ENCODE results near the gene DAZ4.
"Not testable (repeated sequence)": the region's sequence is repeated elsewhere in the genome, so short reads cannot be mapped to it uniquely, and the experiment has no call there.

Gene DAZ4, protein sequence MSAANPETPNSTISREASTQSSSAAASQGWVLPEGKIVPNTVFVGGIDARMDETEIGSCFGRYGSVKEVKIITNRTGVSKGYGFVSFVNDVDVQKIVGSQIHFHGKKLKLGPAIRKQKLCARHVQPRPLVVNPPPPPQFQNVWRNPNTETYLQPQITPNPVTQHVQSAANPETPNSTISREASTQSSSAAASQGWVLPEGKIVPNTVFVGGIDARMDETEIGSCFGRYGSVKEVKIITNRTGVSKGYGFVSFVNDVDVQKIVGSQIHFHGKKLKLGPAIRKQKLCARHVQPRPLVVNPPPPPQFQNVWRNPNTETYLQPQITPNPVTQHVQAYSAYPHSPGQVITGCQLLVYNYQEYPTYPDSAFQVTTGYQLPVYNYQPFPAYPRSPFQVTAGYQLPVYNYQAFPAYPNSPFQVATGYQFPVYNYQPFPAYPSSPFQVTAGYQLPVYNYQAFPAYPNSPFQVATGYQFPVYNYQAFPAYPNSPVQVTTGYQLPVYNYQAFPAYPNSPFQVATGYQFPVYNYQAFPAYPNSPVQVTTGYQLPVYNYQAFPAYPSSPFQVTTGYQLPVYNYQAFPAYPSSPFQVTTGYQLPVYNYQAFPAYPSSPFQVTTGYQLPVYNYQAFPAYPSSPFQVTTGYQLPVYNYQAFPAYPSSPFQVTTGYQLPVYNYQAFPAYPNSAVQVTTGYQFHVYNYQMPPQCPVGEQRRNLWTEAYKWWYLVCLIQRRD

GRCh38 chrY:24833619-24834018, at the start of gene DAZ4:
DAZ4 (plus strand) TSS chrY:24833919; CDS start chrY:24834127, 208 bp downstream.
- in situ Hi-C loops (cut with HindIII; ENCODE audit: low pct_ligation_motif_present, low pct_unique_long_range_greater_than_20kb, low sequenced_read_pairs); DNase-seq: not testable (repeated sequence)

DNA sequence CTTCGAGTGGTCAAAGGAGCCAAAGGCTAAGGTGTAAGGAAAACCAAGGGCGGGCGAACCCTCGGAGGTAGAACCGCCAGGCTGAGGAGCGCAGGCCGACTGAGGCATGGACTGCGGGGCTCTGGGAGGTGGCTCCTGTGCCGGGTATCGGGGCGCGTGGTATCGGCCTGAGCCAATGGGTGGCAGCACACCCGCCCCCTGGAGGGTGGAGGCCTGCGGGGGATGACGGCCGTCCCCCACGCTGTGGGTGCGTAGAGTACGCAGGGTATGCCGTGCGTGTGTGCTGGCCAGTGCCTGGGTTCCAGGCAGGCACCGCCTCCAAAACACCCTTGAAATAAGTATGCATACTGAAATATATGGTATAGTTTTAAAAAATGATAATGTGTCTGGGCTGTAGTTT, 20.4 kb upstream of the DAZ4 start, which contains the start of gene DAZ3:
Gene DAZ3, minus strand, starts transcription at position 101 of the 400 bp plus-strand sequence. CDS start 208 bp downstream, outside the sequence.
- in situ Hi-C loops (cut with HindIII; ENCODE audit: low pct_ligation_motif_present, low pct_unique_long_range_greater_than_20kb, low sequenced_read_pairs); DNase-seq: not testable (repeated sequence)

GRCh38 chrY:24821836-24822235, 11.9 kb upstream of the DAZ4 start:
- in situ Hi-C loops (cut with HindIII; ENCODE audit: low pct_ligation_motif_present, low pct_unique_long_range_greater_than_20kb, low sequenced_read_pairs); DNase-seq: not testable (repeated sequence)

GRCh38 chrY:24824184-24824879, 9.4 kb upstream of the DAZ4 start:
- DNase-seq; in situ Hi-C loops (cut with HindIII; ENCODE audit: low pct_ligation_motif_present, low pct_unique_long_range_greater_than_20kb, low sequenced_read_pairs): not testable (repeated sequence)

- in situ Hi-C loops (cut with HindIII; ENCODE audit: low pct_ligation_motif_present, low pct_unique_long_range_greater_than_20kb, low sequenced_read_pairs); DNase-seq: not testable (repeated sequence)
These were observed 8.7 kb upstream of the DAZ4 start for GRCh38 chrY:24825069-24825468.

Measured in ACHN (cell line).